T-helper 17 cell (primary cell): ENCODE results near the gene ZNF202. TPM values are rescaled to one million over a fixed set of nuclear protein-coding genes. Genes with fewer than 3 reads are reported as not detected.

Source experiments
- total RNA-seq, 4 donors: library from RNA in 2 of 4; stranded (reverse) in 2 of 4; gene quantifications; one replicate each; pipeline ENCODE4 v1.2.3 and lab custom pipeline; 2022 to 2026

Gene ZNF202
- total RNA-seq, 2 donors from 2014 or later = 11.4 to 11.5 TPM

Other genes starting within 250 kb of the ZNF202 start
- gene SCN3B, start 87.0 kb downstream of the ZNF202 start, total RNA-seq = not detected
- gene OR6X1, start 12.9 kb upstream of the ZNF202 start, total RNA-seq = not detected
- gene OR6M1, start 64.7 kb upstream of the ZNF202 start, total RNA-seq = not detected
- gene TMEM225, start 144.0 kb upstream of the ZNF202 start, total RNA-seq = not detected
- not detected for gene OR8D4, start 160.5 kb upstream of the ZNF202 start, total RNA-seq
- gene OR4D5, start 198.0 kb upstream of the ZNF202 start, total RNA-seq = not detected
- not detected for gene OR6T1, start 202.2 kb upstream of the ZNF202 start, total RNA-seq
- not detected for gene OR10S1, start 236.1 kb upstream of the ZNF202 start, total RNA-seq